SU-DHL-6 (cell line): ENCODE results near the gene CECR2.

ENCODE experiments used
- EZH2phosphoT487 ChIP-seq: fragments of 200-600 bp; sonication (generic), shearing (Covaris generic); conservative IDR thresholded peaks from 2 replicates; pipeline ENCODE4 v1.6.1; 2018; ENCODE audit warnings: mild to moderate bottlenecking, antibody characterized with exemption, low read length, moderate library complexity, mixed read lengths
- TF ChIP-seq, protein P1 (sequence below): fragments of 200-600 bp; sonication (generic); IDR thresholded peaks from one replicate; pipeline ENCODE4 v1.5.1; 2017; ENCODE audit warnings: antibody characterized with exemption, mild to moderate bottlenecking, low read length, moderate library complexity; ENCODE audit not compliant: insufficient read depth, poor library complexity, severe bottlenecking

DNA sequence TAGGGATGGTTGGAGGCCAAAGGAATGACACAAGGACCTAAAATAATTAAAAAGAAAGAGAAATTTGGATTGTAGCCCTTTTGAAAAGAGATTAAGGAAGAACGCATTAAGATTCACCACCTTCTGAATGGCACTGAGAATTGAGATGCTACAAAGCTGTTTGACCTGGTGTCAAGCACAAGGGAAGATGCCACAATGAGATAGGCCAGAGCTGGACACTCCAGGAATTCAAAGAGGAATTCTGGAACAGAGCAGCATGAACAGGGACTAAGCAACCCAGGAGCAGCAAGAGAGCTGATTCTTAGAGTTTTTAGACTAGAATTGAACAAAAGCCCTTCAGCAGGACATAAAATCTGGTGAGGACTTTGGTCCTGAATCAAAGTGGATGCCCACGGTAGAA is 11.6 kb upstream of the CECR2 start:
- TF ChIP-seq, protein P1, sequence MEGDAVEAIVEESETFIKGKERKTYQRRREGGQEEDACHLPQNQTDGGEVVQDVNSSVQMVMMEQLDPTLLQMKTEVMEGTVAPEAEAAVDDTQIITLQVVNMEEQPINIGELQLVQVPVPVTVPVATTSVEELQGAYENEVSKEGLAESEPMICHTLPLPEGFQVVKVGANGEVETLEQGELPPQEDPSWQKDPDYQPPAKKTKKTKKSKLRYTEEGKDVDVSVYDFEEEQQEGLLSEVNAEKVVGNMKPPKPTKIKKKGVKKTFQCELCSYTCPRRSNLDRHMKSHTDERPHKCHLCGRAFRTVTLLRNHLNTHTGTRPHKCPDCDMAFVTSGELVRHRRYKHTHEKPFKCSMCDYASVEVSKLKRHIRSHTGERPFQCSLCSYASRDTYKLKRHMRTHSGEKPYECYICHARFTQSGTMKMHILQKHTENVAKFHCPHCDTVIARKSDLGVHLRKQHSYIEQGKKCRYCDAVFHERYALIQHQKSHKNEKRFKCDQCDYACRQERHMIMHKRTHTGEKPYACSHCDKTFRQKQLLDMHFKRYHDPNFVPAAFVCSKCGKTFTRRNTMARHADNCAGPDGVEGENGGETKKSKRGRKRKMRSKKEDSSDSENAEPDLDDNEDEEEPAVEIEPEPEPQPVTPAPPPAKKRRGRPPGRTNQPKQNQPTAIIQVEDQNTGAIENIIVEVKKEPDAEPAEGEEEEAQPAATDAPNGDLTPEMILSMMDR, result no peak
- no peak for TF ChIP-seq EZH2phosphoT487
